ENCODE data around the gene CRYGN.
A peak's percentile ranks its signal among the peaks of the same experiment; 100 is the strongest.

Gene CRYGN

DNA sequence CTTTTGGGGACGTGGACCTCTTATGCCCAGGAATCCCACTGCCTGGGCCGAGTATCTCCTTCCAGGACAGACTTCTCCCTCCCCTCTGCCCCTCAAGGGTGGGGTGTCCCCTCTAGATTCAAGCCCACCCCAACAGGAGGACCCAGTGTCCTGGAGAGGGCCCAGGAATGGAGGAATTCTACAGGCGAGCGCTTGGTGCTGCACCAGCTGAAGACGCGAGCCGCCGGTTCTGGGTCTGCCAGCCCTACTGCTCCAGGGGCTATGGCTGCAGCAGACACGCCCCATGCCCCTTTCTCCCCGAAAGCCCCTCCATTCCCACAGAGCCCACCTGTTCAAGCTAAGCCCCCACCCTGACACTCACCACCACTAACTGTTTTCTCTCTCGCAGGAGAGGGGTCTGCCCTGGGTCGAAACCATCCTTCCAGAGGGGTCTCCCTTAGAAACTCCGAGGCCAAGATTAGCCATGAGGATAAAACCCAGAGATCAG, 8.6 kb downstream of the CRYGN start:
- no peak overlapping the region for H3K4me2 ChIP-seq
- peaks cover 30% of the 10 kb centered on the region for H3K4me1 ChIP-seq (ENCODE audit: low read depth, poor library complexity, severe bottlenecking)
- no peaks in the 10 kb centered on the region for H3K79me2 ChIP-seq (ENCODE audit: insufficient read depth, low read depth)
- no peak overlapping the region for H2AFZ ChIP-seq (ENCODE audit: low read depth)
- H3K4me3 ChIP-seq (IDR thresholded peaks at IDR 0.05; ENCODE audit: insufficient read depth, low read depth, low read length) = no peak overlapping the region
- no peak for TF ChIP-seq CTCF (conservative IDR thresholded peaks at IDR 0.05; ENCODE audit: low read depth, low read length)
- no peaks in the 10 kb centered on the region for H4K20me1 ChIP-seq (ENCODE audit: insufficient read depth)
- H3K9ac ChIP-seq = no peak overlapping the region
- no peaks in the 10 kb centered on the region for H3K36me3 ChIP-seq (ENCODE audit: insufficient read depth)
- no peaks in the 10 kb centered on the region for H3K27me3 ChIP-seq (ENCODE audit: insufficient read depth, low read depth)
- H3K27ac ChIP-seq = no peak overlapping the region

- H3K4me1 ChIP-seq (ENCODE audit: low read depth, poor library complexity, severe bottlenecking) = peaks cover 30% of the 10 kb centered on the region
- H3K4me3 ChIP-seq (IDR thresholded peaks at IDR 0.05; ENCODE audit: insufficient read depth, low read depth, low read length) = no peak overlapping the region
- H3K36me3 ChIP-seq (ENCODE audit: insufficient read depth) = no peaks in the 10 kb centered on the region
- H3K27ac ChIP-seq = 0 out of 2 replicates have a peak overlapping the region, but pooled peaks have one; percentile 66
- peak overlapping the region; percentile 56 for H3K4me2 ChIP-seq
- TF ChIP-seq CTCF (conservative IDR thresholded peaks at IDR 0.05; ENCODE audit: low read depth, low read length) = no peak
- H3K9ac ChIP-seq = no peak overlapping the region
- no peaks in the 10 kb centered on the region for H3K79me2 ChIP-seq (ENCODE audit: insufficient read depth, low read depth)
- H3K27me3 ChIP-seq (ENCODE audit: insufficient read depth, low read depth) = no peaks in the 10 kb centered on the region
- no peaks in the 10 kb centered on the region for H4K20me1 ChIP-seq (ENCODE audit: insufficient read depth)
- peak overlapping the region; percentile 42; the same call in 1 of the 2 replicates for H2AFZ ChIP-seq (ENCODE audit: low read depth)
Measured at GRCh38 chr7:151430391-151431205, 9.3 kb downstream of the CRYGN start.

GRCh38 chr7:151429560-151430331, 10.2 kb downstream of the CRYGN start:
- Histone ChIP-seq H3K27ac (peak overlapping the region; percentile 66), H4K20me1 (ENCODE audit: insufficient read depth) (no peaks in the 10 kb centered on the region), H3K4me3 (IDR thresholded peaks at IDR 0.05; ENCODE audit: insufficient read depth, low read depth, low read length) (no peak overlapping the region), H3K36me3 (ENCODE audit: insufficient read depth) (no peaks in the 10 kb centered on the region), H3K9ac (no peak overlapping the region), H3K4me1 (ENCODE audit: low read depth, poor library complexity, severe bottlenecking) (peaks cover 30% of the 10 kb centered on the region), H3K79me2 (ENCODE audit: insufficient read depth, low read depth) (no peaks in the 10 kb centered on the region), H3K27me3 (ENCODE audit: insufficient read depth, low read depth) (no peaks in the 10 kb centered on the region), H2AFZ (ENCODE audit: low read depth) (peak overlapping the region; percentile 42; the same call in 1 of the 2 replicates), H3K4me2 (peak overlapping the region; percentile 56)
- no peak for TF ChIP-seq CTCF (conservative IDR thresholded peaks at IDR 0.05; ENCODE audit: low read depth, low read length)

DNA sequence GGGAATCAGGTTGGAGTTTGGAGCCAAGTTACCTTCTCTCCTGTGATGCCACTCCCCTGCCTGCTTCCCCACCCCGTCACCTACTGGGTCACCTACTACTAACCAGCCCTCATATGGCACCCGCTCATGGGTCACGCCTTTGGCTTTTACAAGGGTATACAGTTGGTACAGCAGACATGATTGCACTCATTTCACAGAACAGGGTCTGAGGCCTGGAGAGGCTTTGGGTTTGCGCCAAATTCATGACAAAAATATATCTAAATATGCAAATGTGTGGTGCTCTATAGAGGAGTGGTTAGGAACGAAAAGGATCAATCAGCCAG, 10.7 kb downstream of the CRYGN start:
- Histone ChIP-seq H3K4me3 (IDR thresholded peaks at IDR 0.05; ENCODE audit: insufficient read depth, low read depth, low read length) (no peak overlapping the region), H2AFZ (ENCODE audit: low read depth) (peak overlapping the region; percentile 42; the same call in 1 of the 2 replicates), H3K4me2 (peak overlapping the region; percentile 56), H3K79me2 (ENCODE audit: insufficient read depth, low read depth) (no peaks in the 10 kb centered on the region), H3K36me3 (ENCODE audit: insufficient read depth) (no peaks in the 10 kb centered on the region), H3K27ac (peak overlapping the region; percentile 66), H4K20me1 (ENCODE audit: insufficient read depth) (no peaks in the 10 kb centered on the region), H3K4me1 (ENCODE audit: low read depth, poor library complexity, severe bottlenecking) (peaks cover 30% of the 10 kb centered on the region), H3K9ac (no peak overlapping the region), H3K27me3 (ENCODE audit: insufficient read depth, low read depth) (no peaks in the 10 kb centered on the region)
- no peak for TF ChIP-seq CTCF (conservative IDR thresholded peaks at IDR 0.05; ENCODE audit: low read depth, low read length)

Data from KMS-11 (cell line).